Fibroblast of lung (primary cell): ENCODE results near the gene SLC28A2.

Source experiments
- CTCF ChIP-seq, 2 donors: IDR thresholded peaks in 1 of 2; conservative IDR thresholded peaks in 1 of 2; 1 replicate in 1 of 2; 2 replicates in 1 of 2; pipeline ENCODE4 v1.5.1; 2011 to 2012; ENCODE audit warnings: low read length in 2 of 2, control low read depth in 1 of 2, inconsistent platforms in 1 of 2, low read depth in 1 of 2, mild to moderate bottlenecking in 1 of 2
- EZH2 ChIP-seq: IDR thresholded peaks from 2 replicates; pipeline ENCODE4 v1.5.1; 2012; ENCODE audit warnings: low read length, control low read depth, mild to moderate bottlenecking; ENCODE audit errors: missing control alignments

- no peak for TF ChIP-seq CTCF (conservative IDR thresholded peaks at IDR 0.05 in 1 of 2, IDR thresholded peaks at IDR 0.05 in 1 of 2; ENCODE audit: low read depth in 1 of 2, low read length in 2 of 2)
- no peak for TF ChIP-seq EZH2
Measured at GRCh38 chr15:45326741-45327140, 74.7 kb downstream of the SLC28A2 start.
